HepG2 (cell line): ENCODE measurements around the gene AJUBA. TPM values are rescaled to one million over a fixed set of nuclear protein-coding genes. Genes with fewer than 3 reads are reported as not detected.

Source experiments
- ATF7-NPFF ChIP-seq: sonication (generic); formaldehyde crosslinking; IDR thresholded peaks from 2 replicates; pipeline ENCODE4 v1.8.1; 2023; ENCODE audit warnings: mild to moderate bottlenecking, low read depth, missing genetic modification reagents, moderate library complexity
- CEBPB ChIP-seq: IDR thresholded peaks from 2 replicates; pipeline ENCODE4 v1.6.1; 2011; ENCODE audit warnings: low read depth, low read length, improper control_type of control experiment, borderline replicate concordance
- DBP ChIP-seq: sonication (generic); formaldehyde crosslinking; IDR thresholded peaks from 2 replicates; pipeline ENCODE4 v1.4.0; 2020; ENCODE audit warnings: missing genetic modification reagents; ENCODE audit errors: not compliant biosample characterization
- E2F1 ChIP-seq: sonication (generic); formaldehyde crosslinking; IDR thresholded peaks from 2 replicates; pipeline ENCODE4 v1.5.0; 2020; ENCODE audit warnings: missing genetic modification reagents
- EED ChIP-seq: sonication (generic); formaldehyde crosslinking; IDR thresholded peaks from 2 replicates; pipeline ENCODE4 v1.5.0; 2020; ENCODE audit warnings: mild to moderate bottlenecking, missing genetic modification reagents
- FOXM1 ChIP-seq: sonication (generic); formaldehyde crosslinking; IDR thresholded peaks from 2 replicates; pipeline ENCODE4 v1.5.0; 2020; ENCODE audit warnings: missing genetic modification reagents
- HNRNPLL ChIP-seq: fragments of 200-400 bp; formaldehyde crosslinking; IDR thresholded peaks from 2 replicates; pipeline ENCODE4 v1.6.1; 2017; ENCODE audit warnings: mild to moderate bottlenecking, low read depth, low read length; ENCODE audit not compliant: poor library complexity, severe bottlenecking
- ONECUT2 ChIP-seq: sonication (generic); formaldehyde crosslinking; IDR thresholded peaks from 2 replicates; pipeline ENCODE4 v1.4.0; 2020; ENCODE audit warnings: missing genetic modification reagents
- POLR2AphosphoS2 ChIP-seq: IDR thresholded peaks from 2 replicates; pipeline ENCODE4 v1.6.1; 2011; ENCODE audit warnings: low read depth, low read length, improper control_type of control experiment
- PREB ChIP-seq: sonication (generic); formaldehyde crosslinking; IDR thresholded peaks from 2 replicates; pipeline ENCODE4 v1.4.0; 2020; ENCODE audit warnings: missing genetic modification reagents
- RARA ChIP-seq: IDR thresholded peaks from 2 replicates; pipeline ENCODE4 v1.6.1; 2016; ENCODE audit warnings: missing genetic modification reagents, missing compliant biosample characterization
- SMARCC2 ChIP-seq: fragments of 450-650 bp; IDR thresholded peaks from 2 replicates; pipeline ENCODE4 v1.6.1; 2017; ENCODE audit warnings: antibody characterized with exemption, mild to moderate bottlenecking
- TBX2 ChIP-seq: sonication (generic); formaldehyde crosslinking; IDR thresholded peaks from 2 replicates; pipeline ENCODE4 v1.5.0; 2020; ENCODE audit warnings: missing genetic modification reagents, mild to moderate bottlenecking, borderline replicate concordance
- TRIM22 ChIP-seq: fragments of 450-650 bp; IDR thresholded peaks from 2 replicates; pipeline ENCODE4 v1.6.1; 2017
- ZBTB3 ChIP-seq: sonication (generic); formaldehyde crosslinking; IDR thresholded peaks from 2 replicates; pipeline ENCODE4 v1.4.0; 2020; ENCODE audit warnings: low read depth, mild to moderate bottlenecking, moderate library complexity, missing genetic modification reagents, borderline replicate concordance
- ZIK1 ChIP-seq: sonication (generic); formaldehyde crosslinking; IDR thresholded peaks from 2 replicates; pipeline ENCODE4 v1.5.0; 2020; ENCODE audit warnings: mild to moderate bottlenecking, low read depth, missing genetic modification reagents, borderline replicate concordance
- ZMAT3 ChIP-seq: sonication (generic); formaldehyde crosslinking; conservative IDR thresholded peaks from 2 replicates; pipeline ENCODE4 v1.7.0; 2021; ENCODE audit warnings: missing genetic modification reagents
- ZNF256 ChIP-seq: sonication (generic); formaldehyde crosslinking; conservative IDR thresholded peaks from 2 replicates; pipeline ENCODE4 v1.4.0; 2020; ENCODE audit warnings: missing genetic modification reagents
- ZNF335 ChIP-seq: sonication (generic); formaldehyde crosslinking; IDR thresholded peaks from 2 replicates; pipeline ENCODE4 v1.4.0; 2020; ENCODE audit warnings: missing genetic modification reagents
- ZNF441 ChIP-seq: sonication (generic); formaldehyde crosslinking; IDR thresholded peaks from 2 replicates; pipeline ENCODE4 v1.7.0; 2021; ENCODE audit warnings: missing genetic modification reagents, borderline replicate concordance
- ZNF484 ChIP-seq: sonication (generic); formaldehyde crosslinking; IDR thresholded peaks from 2 replicates; pipeline ENCODE4 v1.5.1; 2020; ENCODE audit warnings: mild to moderate bottlenecking, low read depth, missing genetic modification reagents, borderline replicate concordance
- ZNF674 ChIP-seq: sonication (generic); formaldehyde crosslinking; IDR thresholded peaks from 2 replicates; pipeline ENCODE4 v1.5.0; 2020; ENCODE audit warnings: low read depth, mild to moderate bottlenecking, missing genetic modification reagents
- ZNF879 ChIP-seq: sonication (generic); formaldehyde crosslinking; IDR thresholded peaks from 2 replicates; pipeline ENCODE4 v1.8.1; 2023; ENCODE audit warnings: missing genetic modification reagents
- ZSCAN5A ChIP-seq: sonication (generic); formaldehyde crosslinking; IDR thresholded peaks from 2 replicates; pipeline ENCODE4 v1.8.0; 2022; ENCODE audit warnings: mild to moderate bottlenecking, missing genetic modification reagents, borderline replicate concordance
- polyA plus RNA-seq, 8 experiments: library from polyadenylated mRNA; depleted of rRNA in 3 of 8; stranded (reverse) in 7 of 8; unstranded in 1 of 8; fragments of >200 nt; fragmentation: Illumina TruSeq in 4 of 8; extraction: Trizol in 4 of 8; gene quantifications; 2 replicates each; pipeline versions ENCODE4 v1.2.1 to v1.2.3, GENCODE V29; 2011 to 2016; ENCODE audit warnings: low read depth in 4 of 8, missing spikeins in 1 of 8, mixed read lengths in 1 of 8; ENCODE audit not compliant: insufficient read depth in 1 of 8
- total RNA-seq, 5 experiments: library from RNA; depleted of rRNA; stranded (reverse); fragments of >200 nt; fragmentation: Illumina TruSeq; extraction: Trizol; gene quantifications; 2 replicates each; pipeline ENCODE4 v1.2.3, GENCODE V29; 2016; ENCODE audit warnings: low read depth in 1 of 5

Gene AJUBA
- total and polyA plus RNA-seq, 2 of the 13 experiments (the other 11 are each of a cell fraction or from before 2014, with no cell fraction given): 157 to 241 TPM

GRCh38 chr14:22929104-22929960, 53.0 kb downstream of the AJUBA start, which contains the start of gene PRMT5 (continued):
- TF ChIP-seq ZBTB3 (CRISPR knock-in tag) (peak; percentile 88; the same call in 1 of the 2 replicates), ZNF256 (peak; percentile 93), E2F1 (CRISPR knock-in tag) (peak; percentile 86), ZIK1 (CRISPR knock-in tag) (peak; percentile 97), HNRNPLL (peak; percentile 78), TRIM22 (no peak), SMARCC2 (no peak; the same call in 1 of the 2 replicates), ONECUT2 (CRISPR knock-in tag) (peak; percentile 80), FOXM1 (peak; percentile 85; the same call in 1 of the 2 replicates), ZNF674 (0 out of 2 replicates have a peak, but pooled peaks have one; percentile 93), EED (CRISPR knock-in tag) (peak; percentile 77), CEBPB (peak; percentile 89), RARA (CRISPR knock-in tag) (peak; percentile 73), TBX2 (CRISPR knock-in tag) (peak; percentile 97), ZNF441 (CRISPR knock-in tag) (peak; percentile 87; the same call in 1 of the 2 replicates), ZNF335 (peak; percentile 92), POLR2AphosphoS2 (peak; percentile 97), ATF7-NPFF (CRISPR knock-in tag) (peak; percentile 98), DBP (peak; percentile 99), PREB (0 out of 2 replicates have a peak, but pooled peaks have one; percentile 82), ZNF879 (CRISPR knock-in tag) (peak; percentile 78), ZNF484 (CRISPR knock-in tag) (peak; percentile 91; the same call in 1 of the 2 replicates), ZMAT3 (peak; percentile 82), ZSCAN5A (peak; percentile 93)
